ENCODE results near the gene PRUNE2.
"Not testable (repeated sequence)": the region's sequence is repeated elsewhere in the genome, so short reads cannot be mapped to it uniquely, and the experiment has no call there.

The PRUNE2 gene

GRCh38 chr9:76859860-76860259 lies 46.1 kb downstream of the PRUNE2 start:
- no peak for DNase-seq (ENCODE audit: low spot score)

- DNase-seq (ENCODE audit: low spot score), result not testable (repeated sequence)
Measured at GRCh38 chr9:76858248-76858647, 47.7 kb downstream of the PRUNE2 start.

- no peak for DNase-seq (ENCODE audit: low spot score)
Measured at GRCh38 chr9:76856016-76856415, 49.9 kb downstream of the PRUNE2 start.

GRCh38 chr9:76855015-76855414 lies 50.9 kb downstream of the PRUNE2 start:
- DNase-seq (ENCODE audit: low spot score), result no peak

GRCh38 chr9:76852026-76852425 lies 53.9 kb downstream of the PRUNE2 start:
- no peak for DNase-seq (ENCODE audit: low spot score)

GRCh38 chr9:76846297-76846696 lies 59.6 kb downstream of the PRUNE2 start:
- DNase-seq (ENCODE audit: low spot score), result no peak

GRCh38 chr9:76845254-76845653 lies 60.7 kb downstream of the PRUNE2 start:
- no peak for DNase-seq (ENCODE audit: low spot score)

- DNase-seq (ENCODE audit: low spot score), result no peak
Measured at GRCh38 chr9:76835571-76836283, 70.2 kb downstream of the PRUNE2 start.

GRCh38 chr9:76828447-76828846 lies 77.5 kb downstream of the PRUNE2 start:
- DNase-seq (ENCODE audit: low spot score), result no peak

- no peak for DNase-seq (ENCODE audit: low spot score)
Measured at GRCh38 chr9:76827296-76828080, 78.4 kb downstream of the PRUNE2 start.

GRCh38 chr9:76820431-76820830 lies 85.5 kb downstream of the PRUNE2 start:
- DNase-seq (ENCODE audit: low spot score), result no peak

GRCh38 chr9:76818271-76818670 lies 87.6 kb downstream of the PRUNE2 start:
- DNase-seq (ENCODE audit: low spot score), result peak; percentile 81

GRCh38 chr9:76817489-76817888 lies 88.4 kb downstream of the PRUNE2 start:
- DNase-seq (ENCODE audit: low spot score), result no peak

GRCh38 chr9:76812591-76812990 lies 93.3 kb downstream of the PRUNE2 start:
- no peak for DNase-seq (ENCODE audit: low spot score)

GRCh38 chr9:76810377-76810957 lies 95.4 kb downstream of the PRUNE2 start:
- DNase-seq (ENCODE audit: low spot score), result peak; percentile 79

- no peak for DNase-seq (ENCODE audit: low spot score)
Measured at GRCh38 chr9:76808636-76809035, 97.3 kb downstream of the PRUNE2 start.

GRCh38 chr9:76803762-76804161 lies 102.2 kb downstream of the PRUNE2 start:
- no peak for DNase-seq (ENCODE audit: low spot score)

- no peak for DNase-seq (ENCODE audit: low spot score)
Measured at GRCh38 chr9:76803083-76803482, 102.8 kb downstream of the PRUNE2 start.

- DNase-seq (ENCODE audit: low spot score), result no peak
Measured at GRCh38 chr9:76800901-76801300, 105.0 kb downstream of the PRUNE2 start.

- no peak for DNase-seq (ENCODE audit: low spot score)
Measured at GRCh38 chr9:76799473-76799872, 106.4 kb downstream of the PRUNE2 start.

- DNase-seq (ENCODE audit: low spot score), result no peak
Measured at GRCh38 chr9:76798527-76798926, 107.4 kb downstream of the PRUNE2 start.

GRCh38 chr9:76796296-76796695 lies 109.6 kb downstream of the PRUNE2 start:
- DNase-seq (ENCODE audit: low spot score), result no peak

GRCh38 chr9:76793784-76794431 lies 112.0 kb downstream of the PRUNE2 start:
- no peak for DNase-seq (ENCODE audit: low spot score)

Measured in globus pallidus (tissue), 1 donor.